ENCODE results near the gene ZFP42.

DNA sequence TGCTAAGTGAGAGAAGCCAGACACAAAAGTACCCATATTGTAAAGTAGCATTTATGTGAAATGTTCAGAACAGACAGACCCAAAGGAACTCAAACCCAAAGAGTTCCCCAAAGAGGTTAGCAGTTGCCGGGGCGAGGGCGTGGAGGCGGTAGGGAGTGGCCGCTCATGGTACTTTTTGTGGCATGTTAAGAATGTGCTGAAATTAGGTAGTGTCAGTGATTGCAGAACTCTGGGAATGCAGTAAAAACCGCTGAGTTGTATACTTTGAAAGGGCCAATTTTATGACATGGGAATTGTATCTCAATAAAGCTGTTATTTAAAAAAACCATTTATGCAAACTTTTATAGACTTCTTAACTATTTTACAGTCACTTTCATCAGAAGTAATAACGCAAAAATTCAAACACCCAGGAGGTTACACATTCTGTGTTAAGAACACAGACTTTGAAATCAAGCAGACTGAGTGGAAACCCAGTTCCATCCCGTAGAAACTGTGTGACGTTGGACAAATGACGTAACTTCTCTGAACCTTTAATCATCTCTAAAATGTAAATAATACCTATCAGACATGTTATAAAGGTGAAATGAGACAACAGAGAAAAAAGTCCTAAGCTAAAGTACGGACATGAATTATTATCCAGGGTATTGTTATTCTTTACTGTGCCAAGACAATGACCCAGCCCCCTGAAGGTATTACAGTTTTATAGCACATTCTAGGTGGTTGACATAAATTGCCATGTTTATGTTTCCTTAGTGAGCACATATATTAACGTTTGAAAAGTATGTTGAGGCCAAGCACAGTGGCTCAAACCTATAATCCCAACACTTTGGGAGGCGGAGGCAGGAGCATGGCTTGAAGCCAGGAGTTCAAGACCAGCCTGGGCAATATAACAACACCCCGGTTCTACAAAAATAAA, 19.7 kb downstream of the ZFP42 start:
- TF ChIP-seq POLR2AphosphoS5 (IDR thresholded peaks at IDR 0.05; ENCODE audit: low read depth, low read length), result no peak
- no peak for TF ChIP-seq POLR2A (IDR thresholded peaks at IDR 0.05; ENCODE audit: low read depth, low read length)
